ENCODE measurements around the gene RGR.

DNA sequence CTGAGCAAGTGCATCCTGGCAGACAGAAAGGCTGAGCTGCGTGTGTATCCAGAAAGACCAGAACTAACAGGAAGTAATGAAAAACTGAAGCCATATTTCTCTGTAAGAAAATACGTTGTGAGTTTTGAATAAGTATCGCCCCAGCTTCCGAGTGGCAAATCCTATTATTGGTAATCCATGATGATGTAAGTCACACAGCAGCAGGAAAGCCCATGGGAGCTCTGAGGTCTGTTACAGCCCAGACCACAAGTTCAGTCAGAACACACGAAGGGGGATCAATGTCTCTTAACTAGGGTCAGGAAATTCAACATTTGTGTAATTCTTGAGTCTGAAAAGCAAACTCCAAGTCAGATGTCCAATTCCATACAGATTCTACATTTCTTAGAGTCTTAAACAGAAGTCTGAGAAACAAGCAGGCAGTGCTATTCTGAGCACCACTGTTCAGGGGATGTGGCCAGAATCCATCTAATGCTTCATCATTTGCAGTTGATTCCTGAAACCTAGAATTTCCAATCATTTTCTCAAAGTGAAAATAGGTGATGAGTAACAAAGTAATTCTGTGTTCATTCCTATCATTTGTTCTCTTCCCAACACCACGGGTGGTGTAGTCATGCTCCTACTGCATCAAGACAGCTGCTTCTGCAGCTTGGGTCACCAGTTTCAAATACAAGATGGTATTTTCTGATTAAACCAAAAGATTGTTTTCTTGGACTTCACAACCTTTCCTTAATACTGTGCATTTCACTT, 19.3 kb upstream of the RGR start, which contains the start of gene LRIT2:
- TF ChIP-seq POLR2A (IDR thresholded peaks at IDR 0.05), result no peak
- TF ChIP-seq, protein P1, sequence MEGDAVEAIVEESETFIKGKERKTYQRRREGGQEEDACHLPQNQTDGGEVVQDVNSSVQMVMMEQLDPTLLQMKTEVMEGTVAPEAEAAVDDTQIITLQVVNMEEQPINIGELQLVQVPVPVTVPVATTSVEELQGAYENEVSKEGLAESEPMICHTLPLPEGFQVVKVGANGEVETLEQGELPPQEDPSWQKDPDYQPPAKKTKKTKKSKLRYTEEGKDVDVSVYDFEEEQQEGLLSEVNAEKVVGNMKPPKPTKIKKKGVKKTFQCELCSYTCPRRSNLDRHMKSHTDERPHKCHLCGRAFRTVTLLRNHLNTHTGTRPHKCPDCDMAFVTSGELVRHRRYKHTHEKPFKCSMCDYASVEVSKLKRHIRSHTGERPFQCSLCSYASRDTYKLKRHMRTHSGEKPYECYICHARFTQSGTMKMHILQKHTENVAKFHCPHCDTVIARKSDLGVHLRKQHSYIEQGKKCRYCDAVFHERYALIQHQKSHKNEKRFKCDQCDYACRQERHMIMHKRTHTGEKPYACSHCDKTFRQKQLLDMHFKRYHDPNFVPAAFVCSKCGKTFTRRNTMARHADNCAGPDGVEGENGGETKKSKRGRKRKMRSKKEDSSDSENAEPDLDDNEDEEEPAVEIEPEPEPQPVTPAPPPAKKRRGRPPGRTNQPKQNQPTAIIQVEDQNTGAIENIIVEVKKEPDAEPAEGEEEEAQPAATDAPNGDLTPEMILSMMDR (IDR thresholded peaks at IDR 0.05), result no peak

Data from suprapubic skin (tissue), 3 donors.